Stimulated activated CD4-positive, alpha-beta T cell treated with anti-CD3 and anti-CD28 coated beads, TNF-alpha, amount 100 ng/mL, for 4 hours (primary cell): Measurements from ENCODE around the gene PRKCA.
A peak's percentile ranks its signal among the peaks of the same experiment; 100 is the strongest.
"Not testable (repeated sequence)": the region's sequence is repeated elsewhere in the genome, so short reads cannot be mapped to it uniquely, and the experiment has no call there.

ENCODE experiments used
- DNase-seq, 3 experiments: peaks; one replicate each; pipeline ENCODE4 v3.0.0-alpha.2; 2020; ENCODE audit warnings: low read depth in 3 of 3

PRKCA gene

DNA sequence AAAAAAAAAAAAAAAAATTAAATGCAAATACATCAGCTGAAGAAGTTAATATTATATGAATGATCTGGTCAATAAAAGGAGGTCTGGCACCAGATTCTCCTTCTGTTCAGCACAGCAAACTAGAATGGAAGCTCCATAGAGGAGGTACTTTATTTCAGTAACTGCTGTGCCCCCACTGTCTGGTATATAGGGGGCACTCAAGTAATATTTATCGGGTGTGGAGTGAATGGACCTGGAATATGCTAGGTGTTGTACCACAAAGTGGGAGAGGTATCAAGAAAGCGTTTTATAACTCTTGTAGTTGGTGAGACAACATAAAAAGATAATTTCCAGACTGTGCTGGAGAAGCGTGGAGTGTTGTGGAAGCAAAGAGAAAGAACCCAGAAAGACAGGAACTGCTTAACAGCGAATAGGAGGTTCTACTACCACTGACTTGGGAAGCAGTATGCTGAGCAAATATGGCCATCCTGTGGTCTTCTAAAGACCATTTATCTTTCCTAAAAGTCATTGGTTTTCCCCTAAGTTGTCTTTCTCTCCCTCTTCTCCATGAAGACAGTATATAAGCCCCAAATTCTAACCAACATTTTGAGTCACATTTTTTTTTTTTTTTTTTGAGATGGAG is 12.2 kb upstream of the PRKCA start:
- no peak for DNase-seq

DNA sequence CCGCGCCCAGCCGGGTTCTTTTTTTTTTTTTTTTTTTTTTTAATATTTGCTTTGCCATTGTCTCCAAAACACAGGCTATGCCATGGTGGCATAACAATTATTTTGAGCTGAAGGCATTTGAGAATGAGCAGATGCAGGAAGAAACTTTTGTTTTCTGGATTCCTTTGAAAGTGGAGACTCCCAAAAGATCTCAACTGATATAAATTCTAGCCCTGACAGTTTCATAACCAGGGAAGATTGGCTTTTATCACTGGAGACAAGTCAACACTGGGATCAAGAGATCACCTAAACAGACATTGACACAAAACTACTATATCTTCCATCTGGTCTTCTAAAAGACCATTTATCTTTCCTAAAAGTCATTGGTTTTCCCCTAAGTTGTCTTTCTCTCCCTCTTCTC is 10.1 kb upstream of the PRKCA start:
- no peak for DNase-seq

DNA sequence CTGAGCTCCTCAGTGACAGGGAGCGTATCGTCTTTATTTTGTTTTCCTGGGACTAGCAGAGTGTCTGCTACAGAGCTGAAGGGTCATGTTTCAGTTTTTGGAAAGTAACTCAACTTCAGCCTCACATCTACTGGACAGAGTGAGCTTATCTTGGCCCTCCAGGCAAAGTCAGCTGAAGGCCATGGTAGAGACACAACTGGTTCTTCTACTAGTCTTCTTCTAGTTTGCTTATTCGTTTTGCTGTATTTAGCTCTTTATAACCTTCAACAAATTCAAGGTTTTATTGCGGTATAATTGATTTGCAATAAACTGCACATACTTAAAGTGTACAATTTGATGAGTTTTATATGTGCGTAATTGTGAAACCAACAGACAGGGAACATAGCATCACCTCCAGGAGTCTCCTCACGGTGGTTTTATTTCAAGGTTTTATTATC is 6.1 kb upstream of the PRKCA start:
- no peak for DNase-seq

DNA sequence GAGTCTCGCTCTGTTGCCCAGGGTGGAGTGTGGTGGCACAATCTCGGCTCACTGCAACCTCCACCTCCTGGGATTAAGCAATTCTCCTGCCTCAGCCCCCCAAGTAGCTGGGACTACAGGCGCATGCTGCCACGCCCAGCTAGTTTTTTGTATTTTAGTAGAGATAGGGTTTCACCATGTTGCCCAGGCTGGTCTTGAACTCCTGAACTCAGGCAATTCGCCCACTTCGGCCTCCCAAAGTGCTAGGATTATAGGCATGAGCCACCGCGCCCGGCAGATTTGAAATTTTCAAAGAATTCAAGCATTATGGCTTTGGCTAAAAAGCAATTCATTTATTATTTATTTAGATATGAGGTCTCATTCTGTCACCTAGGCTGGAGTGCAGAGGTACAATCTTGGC is 5.0 kb upstream of the PRKCA start:
- not testable (repeated sequence) for DNase-seq

DNA sequence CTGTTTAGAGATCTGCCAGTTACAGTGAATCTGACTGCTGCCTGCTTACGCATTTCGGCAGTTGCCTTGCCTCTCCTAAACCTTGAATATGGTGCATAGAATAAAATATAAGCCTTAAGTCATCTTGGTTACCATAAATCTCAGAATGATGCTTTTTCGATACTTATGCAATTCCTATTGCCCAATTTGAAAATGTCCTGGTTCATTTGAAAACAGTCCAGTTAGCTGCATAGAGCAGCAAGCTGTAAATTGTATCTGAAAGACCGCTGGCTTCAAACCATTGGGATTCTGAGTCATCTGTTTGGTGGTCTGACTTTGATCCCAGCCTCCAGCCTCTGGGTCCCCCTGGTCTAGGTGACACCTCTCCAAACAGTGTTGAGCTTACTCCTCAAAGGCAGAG is 2.7 kb upstream of the PRKCA start:
- DNase-seq: no peak

DNA sequence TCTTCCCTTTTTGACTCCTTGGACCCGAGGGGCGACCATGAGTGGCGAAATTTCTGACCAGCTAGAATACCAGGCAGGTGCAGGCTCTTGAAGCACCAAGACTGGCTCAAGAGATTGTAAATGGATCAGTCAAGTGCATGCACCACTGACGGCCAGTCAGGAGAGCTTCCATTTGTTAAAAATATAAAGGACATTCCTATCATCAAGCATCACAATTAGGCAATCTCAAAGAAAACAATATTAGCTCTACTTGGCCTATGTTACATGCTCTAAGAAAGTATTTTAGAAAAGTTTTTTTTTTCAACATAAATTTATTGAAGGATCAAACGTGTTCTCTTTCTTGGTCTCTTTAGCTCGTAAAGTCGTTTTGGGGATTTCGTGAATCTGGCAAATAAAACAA is 1.5 kb upstream of the PRKCA start:
- no peak for DNase-seq

DNA sequence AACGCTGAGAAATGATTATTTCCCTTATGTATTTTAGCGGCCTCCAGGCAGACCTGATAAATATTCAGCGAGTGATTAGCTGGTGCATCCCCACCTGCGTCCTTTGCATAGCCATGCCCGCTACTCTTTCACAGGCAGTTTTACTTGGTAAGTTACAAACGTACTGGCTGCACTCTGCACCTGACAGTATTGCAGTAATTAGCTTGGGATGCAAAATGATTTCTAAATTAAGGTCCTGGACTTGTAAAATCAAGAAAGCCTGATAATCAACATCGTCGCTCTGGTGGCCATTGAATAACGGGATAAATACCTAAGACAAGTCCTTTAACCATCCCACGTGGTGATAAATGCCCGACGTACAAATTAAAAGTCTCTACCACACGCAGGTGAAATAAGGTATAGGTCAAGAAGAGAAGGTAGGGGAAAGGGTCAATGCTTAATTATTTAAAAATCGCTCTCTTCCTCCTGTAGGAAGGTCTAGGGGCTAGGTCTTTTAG is 998 bp upstream of the PRKCA start:
- DNase-seq: no peak

DNA sequence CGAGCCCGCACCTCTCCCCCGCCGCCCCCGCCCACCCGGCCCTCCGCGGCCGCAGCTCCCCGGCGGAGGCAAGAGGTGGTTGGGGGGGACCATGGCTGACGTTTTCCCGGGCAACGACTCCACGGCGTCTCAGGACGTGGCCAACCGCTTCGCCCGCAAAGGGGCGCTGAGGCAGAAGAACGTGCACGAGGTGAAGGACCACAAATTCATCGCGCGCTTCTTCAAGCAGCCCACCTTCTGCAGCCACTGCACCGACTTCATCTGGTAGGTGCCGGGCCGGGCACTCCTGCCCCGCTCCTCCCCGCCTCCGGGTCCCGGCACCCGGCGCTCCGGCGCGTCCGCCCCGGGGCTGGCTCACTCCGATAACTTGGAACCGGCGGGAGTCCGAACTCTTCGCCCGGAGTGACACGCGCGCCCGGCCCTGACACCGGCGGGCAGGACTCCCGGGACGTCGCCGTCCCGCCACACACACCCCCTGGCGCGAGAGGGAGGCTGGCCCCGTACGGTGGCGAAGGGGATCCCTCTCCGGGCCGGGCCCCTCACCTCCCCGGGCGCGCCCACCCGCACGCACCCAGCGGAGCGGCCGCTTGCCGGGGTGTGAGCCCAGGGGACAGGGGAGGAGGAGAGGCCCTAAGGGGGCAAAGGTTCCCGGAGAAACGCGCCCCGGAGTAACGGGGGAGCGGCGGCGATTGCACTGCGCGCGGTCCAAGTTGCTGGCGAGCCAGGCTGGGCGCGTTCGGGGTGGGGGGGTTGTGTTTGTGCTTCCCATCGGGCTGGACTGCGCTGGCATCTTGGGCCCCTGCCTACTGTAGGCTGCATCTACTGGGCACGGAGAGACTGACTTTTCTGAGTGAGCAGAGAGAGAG is 581 bp downstream of the PRKCA start:
- DNase-seq: peak in 2 of 3 experiments; percentile 18 to 36

DNA sequence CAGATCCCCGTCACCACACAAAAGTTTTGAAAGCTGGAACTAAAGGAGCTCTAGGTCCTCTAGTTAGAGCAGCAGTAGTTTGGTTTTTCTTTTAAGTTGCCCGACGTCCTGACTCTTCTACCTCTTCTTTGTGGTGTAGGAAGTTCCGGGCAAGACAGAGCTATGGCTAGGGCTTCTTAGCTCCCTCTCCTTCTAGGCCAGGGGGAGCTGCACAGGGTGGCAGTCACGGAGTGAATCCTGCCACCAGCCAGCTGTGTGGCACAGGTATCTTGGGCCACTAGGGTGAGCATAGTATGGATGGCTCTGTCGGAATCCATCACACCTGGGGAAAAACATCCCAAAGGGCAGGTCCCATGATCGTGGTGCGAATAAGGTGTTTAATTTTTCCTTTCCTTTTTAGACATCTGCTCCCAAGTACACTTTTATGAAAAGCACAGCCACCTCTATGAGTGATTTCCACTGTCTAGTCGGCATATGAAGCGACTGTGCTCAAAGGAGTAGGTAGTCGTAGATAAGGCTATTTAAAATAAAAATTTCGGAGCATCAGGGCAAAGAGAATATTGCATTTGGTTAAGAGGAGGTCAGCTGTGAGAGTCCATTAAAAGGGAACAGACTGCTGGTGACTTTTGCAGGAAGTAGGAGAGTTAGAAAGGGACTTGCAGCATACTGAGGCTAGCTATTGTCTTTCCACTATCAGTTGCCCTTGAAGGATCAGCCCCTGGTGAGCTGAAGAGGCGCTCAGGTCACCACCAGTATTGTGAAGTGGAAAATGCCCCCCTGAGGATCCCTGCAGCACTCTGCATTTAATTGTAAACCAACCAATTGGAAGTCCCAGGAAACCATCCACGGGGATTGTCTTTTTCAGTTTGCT is 2.1 kb downstream of the PRKCA start:
- DNase-seq: no peak

DNA sequence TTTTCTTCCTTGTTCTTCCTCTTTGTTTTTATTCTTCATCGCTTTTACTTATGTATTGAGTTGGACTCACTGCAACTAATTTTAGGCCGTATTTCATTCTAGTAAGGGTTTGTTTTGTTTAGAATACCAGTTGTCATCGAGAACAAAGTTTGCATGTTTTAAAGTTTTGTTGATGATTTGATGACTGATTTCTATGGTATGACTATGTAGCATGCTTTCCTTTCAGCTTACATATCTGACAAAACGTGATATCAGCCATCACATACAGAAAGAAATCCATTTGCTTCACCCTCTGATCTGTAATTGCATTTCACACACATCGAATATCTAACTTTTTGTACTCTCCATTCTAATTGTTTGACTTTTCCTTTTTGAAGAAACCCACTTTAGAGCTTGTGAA is 4.0 kb downstream of the PRKCA start:
- no peak for DNase-seq

DNA sequence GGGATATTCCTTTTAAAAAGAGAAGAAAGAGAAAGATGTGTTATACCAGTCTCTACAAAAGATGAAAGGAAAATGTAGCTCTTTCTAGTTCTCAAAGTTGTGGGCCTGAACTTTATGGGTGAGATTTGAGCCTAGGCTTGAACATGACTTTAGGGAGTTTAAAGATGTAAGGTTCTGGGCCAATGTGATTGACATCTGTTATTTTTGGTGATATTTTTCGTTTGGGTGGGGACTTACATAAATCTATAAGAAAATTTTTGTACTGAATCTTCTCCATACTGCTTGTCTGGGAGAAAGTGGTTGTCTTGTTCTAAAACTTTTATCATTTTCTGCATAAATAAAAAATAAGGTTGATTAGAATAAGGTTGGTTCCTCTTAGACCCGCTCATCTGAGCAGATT is 4.8 kb downstream of the PRKCA start:
- DNase-seq: no peak

DNA sequence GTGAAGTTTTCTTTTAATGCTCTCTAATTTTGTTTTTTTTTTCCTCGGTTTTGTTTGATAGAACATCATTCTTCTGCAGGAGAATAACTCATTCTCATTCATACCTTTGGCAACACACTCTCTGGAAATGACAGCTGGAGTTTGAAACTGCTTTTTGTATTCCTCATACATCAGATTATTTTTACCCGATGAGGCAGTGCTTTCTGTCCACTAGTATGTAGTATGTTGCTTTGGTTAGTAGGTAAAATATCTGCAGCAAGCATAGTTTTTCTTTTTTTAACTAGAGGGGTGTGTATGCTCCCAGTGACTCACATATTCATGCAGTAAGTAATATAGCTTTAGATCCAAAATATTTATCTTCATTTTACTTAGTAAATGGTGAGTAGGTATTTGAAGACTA is 6.4 kb downstream of the PRKCA start:
- DNase-seq: no peak

DNA sequence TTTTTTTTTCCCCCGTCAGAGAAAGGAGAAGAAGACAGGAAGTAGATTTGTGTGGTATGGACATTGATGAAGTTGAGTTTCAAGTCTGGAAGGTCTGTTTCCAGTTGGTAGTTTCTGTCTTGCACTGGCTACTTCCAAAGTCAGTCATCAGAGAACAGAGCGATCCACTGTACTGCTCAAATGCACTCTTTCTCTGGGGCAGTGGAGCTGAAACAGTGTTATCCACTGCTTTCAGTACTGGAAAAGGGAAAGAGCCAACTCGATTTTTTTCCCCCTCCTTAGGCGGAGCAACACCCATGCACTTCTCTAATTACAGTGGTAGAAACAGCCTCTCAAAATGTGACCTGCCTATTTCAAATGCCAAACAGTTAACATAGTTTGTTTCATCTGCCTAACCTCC is 7.4 kb downstream of the PRKCA start:
- DNase-seq: no peak

DNA sequence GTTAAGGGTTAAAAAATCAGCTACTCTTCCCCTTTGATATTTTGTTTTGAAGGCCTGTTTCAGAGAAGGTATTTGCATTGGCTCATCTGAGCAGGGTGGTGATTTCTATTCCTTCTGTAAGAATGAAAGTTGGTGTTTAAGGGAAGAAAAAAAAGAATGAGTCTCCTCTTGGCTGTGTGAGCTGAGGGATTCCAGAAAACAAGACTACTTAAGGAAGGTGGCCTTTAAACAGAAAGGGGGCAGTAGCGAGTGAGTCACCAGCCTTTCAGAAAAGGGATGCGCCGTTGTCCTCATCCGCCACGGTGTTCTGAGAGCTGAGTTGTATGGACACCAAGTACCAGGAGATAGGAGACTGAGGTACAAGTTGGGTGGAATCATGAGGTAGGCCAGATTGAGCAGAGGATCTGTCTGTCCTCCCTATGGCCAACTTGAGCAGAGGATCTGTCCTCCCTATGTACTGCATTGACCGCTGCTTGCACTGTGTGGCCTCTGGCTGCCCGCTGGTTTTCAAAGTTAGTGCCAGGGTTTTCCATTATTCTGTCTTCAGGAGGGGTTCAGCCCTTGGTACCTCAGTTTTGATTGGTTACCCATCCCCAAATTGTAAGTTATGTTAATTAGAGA is 8.2 kb downstream of the PRKCA start:
- no peak for DNase-seq

DNA sequence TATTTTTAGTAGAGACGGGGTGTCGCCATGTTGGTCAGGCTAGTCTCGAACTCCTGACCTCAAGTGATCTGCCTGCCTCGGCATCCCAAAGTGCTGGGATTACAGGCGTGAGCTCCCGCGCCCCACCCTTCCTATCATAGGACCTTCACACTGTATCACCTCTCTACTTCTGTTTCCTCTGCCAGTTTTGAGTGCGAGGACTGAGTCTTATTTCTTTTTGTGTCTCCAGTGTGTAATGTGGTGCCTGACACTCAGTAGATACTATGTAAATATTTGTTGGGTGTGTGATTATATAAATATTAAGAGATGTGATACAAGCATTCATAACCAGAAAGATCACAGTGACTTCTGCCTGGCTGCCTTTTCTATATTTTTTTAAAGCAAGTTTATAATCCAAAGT is 10.5 kb downstream of the PRKCA start:
- no peak for DNase-seq

DNA sequence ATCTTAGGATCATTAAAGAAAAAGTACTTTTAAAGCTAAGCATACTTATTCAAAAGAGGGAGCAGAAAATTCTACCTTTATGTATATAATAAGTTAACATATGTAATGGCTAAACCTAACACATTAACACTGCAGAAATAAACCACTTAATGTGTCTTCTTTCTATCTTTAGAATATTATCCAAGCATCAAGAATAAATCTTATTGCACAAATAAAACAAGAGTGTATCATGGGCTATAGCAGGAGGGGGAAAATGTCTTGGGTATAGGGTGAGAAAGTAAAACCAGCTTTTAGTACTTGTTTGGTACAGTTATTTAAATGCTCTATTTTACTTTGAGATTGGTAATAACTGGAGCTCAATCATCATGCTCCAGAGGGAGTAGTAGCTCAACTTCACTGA is 10.9 kb downstream of the PRKCA start:
- DNase-seq: no peak

DNA sequence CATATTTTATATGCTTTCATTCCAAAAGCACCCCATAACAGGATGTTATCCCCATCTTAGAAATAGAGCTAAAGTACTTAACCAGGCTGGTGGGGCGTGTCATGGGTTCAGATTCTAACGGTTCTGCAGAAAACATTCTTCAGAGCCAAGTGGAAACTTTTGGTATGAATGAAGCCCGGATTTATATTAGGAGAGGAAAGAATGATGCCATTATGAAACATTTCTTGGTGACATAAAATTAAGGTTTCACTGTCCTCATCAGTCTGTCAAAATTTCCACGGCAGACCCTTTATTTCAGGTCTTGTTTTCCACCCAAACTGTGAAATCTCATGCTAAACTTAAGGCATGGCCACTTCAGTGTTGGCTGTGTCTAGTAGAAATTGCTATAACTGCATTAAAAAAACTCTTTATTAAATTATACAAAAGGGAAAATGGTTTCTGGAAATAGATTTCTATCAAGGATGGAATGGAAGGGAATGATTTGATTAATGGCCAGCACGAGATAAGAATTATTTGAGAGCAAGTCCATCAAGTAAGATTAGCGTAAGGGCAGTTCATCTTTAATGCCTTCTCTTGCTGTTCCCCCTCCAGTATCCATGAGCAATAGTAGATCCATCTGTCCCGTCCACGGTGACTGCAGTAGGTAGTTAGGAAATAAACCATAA is 11.7 kb downstream of the PRKCA start:
- DNase-seq: no peak

DNA sequence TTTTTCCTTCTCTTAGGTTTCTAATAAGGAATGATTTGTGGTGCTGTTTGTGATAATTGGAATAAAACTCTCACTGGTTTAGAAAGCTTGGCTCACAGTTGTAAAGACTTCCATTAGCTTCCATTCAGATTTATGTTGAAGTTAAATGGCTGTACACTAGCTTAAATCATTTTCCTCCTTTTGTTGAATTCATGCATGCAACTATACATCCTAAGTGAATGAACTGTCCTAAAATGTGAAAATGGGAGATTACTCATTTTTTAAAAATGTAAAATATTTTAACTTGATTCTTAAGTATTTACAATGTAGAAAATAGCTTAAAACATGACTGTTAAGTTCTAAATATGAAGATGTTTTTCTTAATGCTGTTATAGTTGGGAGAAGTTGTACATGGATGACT is 15.2 kb downstream of the PRKCA start:
- DNase-seq: no peak

DNA sequence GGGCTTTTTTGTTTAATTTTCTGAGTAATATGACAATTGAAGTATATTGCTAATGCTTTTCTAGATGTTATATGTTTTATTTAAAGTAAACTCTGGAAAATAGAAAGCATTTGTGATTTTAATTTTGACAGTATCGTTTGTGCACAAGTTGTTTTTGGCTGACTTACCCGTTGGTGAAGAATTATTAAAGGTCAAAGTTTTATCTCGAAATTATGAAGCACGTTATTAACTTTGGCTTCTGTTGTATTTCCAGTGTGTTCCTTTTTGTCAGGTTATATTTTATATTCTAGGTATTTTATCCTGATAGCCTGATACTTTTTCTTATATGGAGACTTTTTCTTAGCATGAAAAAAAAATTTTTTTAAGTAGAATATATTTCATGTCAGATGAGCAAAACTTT is 16.8 kb downstream of the PRKCA start:
- no peak for DNase-seq

DNA sequence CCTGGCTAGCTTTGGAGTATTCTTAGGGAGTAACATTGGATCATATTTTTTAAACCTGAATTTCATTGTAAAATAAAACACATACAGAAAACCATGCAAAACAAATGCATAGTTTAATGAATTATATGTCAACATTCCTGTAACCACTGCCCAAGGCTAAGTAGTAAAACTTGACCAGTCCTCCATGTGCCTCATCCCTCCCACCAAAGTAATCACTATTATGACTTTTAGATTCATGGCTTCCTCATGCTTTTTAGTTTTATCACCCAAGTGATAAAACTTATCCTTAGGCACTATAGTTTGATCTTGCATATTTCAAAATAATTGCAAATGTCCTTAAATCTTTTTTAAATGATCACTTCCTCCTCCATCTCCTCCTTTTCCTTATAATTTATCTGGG is 20.4 kb downstream of the PRKCA start:
- DNase-seq: no peak

DNA sequence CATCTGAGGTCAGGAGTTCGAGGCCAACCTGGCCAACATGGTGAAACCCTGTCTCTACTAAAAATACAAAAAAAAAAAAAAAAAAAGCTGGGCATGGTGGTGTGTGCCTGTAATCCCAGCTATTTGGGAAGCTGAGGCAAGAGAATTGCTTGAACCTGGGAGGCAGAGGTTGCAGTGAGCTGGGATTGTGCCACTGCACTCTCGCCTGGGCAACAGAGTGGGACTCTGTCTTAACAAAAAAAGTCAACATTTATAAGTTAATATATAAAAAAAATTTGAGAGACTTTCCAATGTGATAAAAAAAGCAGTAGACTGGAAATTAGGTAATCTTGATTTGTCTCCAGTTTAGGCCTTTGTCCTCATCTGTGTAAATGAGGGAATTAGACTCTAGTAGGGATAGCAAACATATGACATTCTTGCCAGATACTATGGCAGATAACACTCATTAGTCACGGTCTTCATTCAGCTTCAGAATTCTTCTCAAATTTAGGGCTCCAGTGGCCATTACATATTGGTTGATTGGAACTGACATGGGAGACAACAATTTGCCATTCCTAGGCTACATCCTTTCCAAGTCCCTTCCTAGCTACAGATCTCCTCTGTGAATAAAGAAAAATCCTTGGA is 22.1 kb downstream of the PRKCA start:
- not testable (repeated sequence) for DNase-seq
